Parathyroid adenoma (tissue), 2 donors: Measurements from ENCODE around the gene PGBD5.
"Not testable (repeated sequence)": the region's sequence is repeated elsewhere in the genome, so short reads cannot be mapped to it uniquely, and the experiment has no call there.

ENCODE experiments used
- H2AFZ ChIP-seq: fragments of 300-600 bp; sonication (generic); one replicate; pipeline ENCODE4 v1.7.0; 2017; ENCODE audit warnings: antibody characterized with exemption, mild to moderate bottlenecking
- H3K27ac ChIP-seq: fragments of 300-600 bp; sonication (generic); one replicate; pipeline ENCODE4 v1.7.0; 2017
- H3K27me3 ChIP-seq: fragments of 300-600 bp; sonication (generic); one replicate; pipeline ENCODE4 v1.7.0; 2017; ENCODE audit warnings: low read length; ENCODE audit not compliant: control insufficient read depth, insufficient read depth
- H3K36me3 ChIP-seq: fragments of 300-600 bp; sonication (generic); one replicate; pipeline ENCODE4 v1.7.0; 2017; ENCODE audit warnings: low read length; ENCODE audit not compliant: control insufficient read depth, insufficient read depth
- H3K4me1 ChIP-seq: fragments of 300-600 bp; sonication (generic); one replicate; pipeline ENCODE4 v1.7.0; 2017; ENCODE audit warnings: control low read depth
- H3K4me2 ChIP-seq: fragments of 300-600 bp; sonication (generic); one replicate; pipeline ENCODE4 v1.7.0; 2017; ENCODE audit warnings: low read length
- H3K4me3 ChIP-seq: fragments of 300-600 bp; sonication (generic); one replicate; pipeline ENCODE4 v1.7.0; 2017; ENCODE audit warnings: low read depth, low read length
- H3K79me2 ChIP-seq: fragments of 300-600 bp; sonication (generic); one replicate; pipeline ENCODE4 v1.7.0; 2017; ENCODE audit warnings: control low read depth
- H3K9ac ChIP-seq: fragments of 300-600 bp; sonication (generic); one replicate; pipeline ENCODE4 v1.7.0; 2017; ENCODE audit warnings: mild to moderate bottlenecking
- H3K9me3 ChIP-seq: fragments of 300-600 bp; sonication (generic); one replicate; pipeline ENCODE4 v1.7.0; 2017; ENCODE audit warnings: low read length; ENCODE audit not compliant: control insufficient read depth
- CTCF ChIP-seq: fragments of 300-600 bp; sonication (generic); IDR thresholded peaks from one replicate; pipeline ENCODE4 v1.7.0; 2017; ENCODE audit warnings: antibody characterized with exemption, mild to moderate bottlenecking
- donor health status: primary hyperparathyroidism.

The PGBD5 gene

GRCh38 chr1:230426246-230427093 lies at the start of gene PGBD5:
TSS of gene PGBD5 (minus strand) at chr1:230426332. CDS start at chr1:230425928, 404 bp downstream.
- Histone ChIP-seq H2AFZ (peak within 1 kb of the TSS; percentile 18), H3K4me2 (peak within 1 kb of the TSS; percentile 54), H3K36me3 (no peaks in the 10 kb centered on the region), H3K27me3 (no peaks in the 10 kb centered on the region), H3K9me3 (no peaks in the 10 kb centered on the region), H3K4me3 (peak within 1 kb of the TSS; percentile 12), H3K4me1 (no peaks in the 10 kb centered on the region), H3K79me2 (no peaks in the 10 kb centered on the region), H3K9ac (no peak within 1 kb of the TSS), H3K27ac (no peak within 1 kb of the TSS)
- no peak for TF ChIP-seq CTCF

GRCh38 chr1:230474924-230475323 lies 48.8 kb upstream of the PGBD5 start:
- H3K36me3 ChIP-seq, H2AFZ ChIP-seq: not testable (repeated sequence)

GRCh38 chr1:230470750-230471149 lies 44.6 kb upstream of the PGBD5 start:
- H3K27ac ChIP-seq, H3K4me2 ChIP-seq, H2AFZ ChIP-seq, H3K79me2 ChIP-seq, H3K36me3 ChIP-seq, H3K4me3 ChIP-seq, H3K9ac ChIP-seq, H3K27me3 ChIP-seq, H3K4me1 ChIP-seq, H3K9me3 ChIP-seq: not testable (repeated sequence)

More at GRCh38 chr1:230474924-230475323, 48.8 kb upstream of the PGBD5 start:
- not testable (repeated sequence) for H3K4me2 ChIP-seq, H3K79me2 ChIP-seq, H3K27me3 ChIP-seq, H3K9ac ChIP-seq, H3K4me3 ChIP-seq, H3K27ac ChIP-seq, H3K9me3 ChIP-seq, H3K4me1 ChIP-seq

GRCh38 chr1:230469271-230469670 lies 43.1 kb upstream of the PGBD5 start:
- no peak overlapping the region for H3K4me2 ChIP-seq
- no peaks in the 10 kb centered on the region for H3K27me3 ChIP-seq
- TF ChIP-seq CTCF: no peak
- no peaks in the 10 kb centered on the region for H3K4me1 ChIP-seq
- no peak overlapping the region for H3K4me3 ChIP-seq
- no peaks in the 10 kb centered on the region for H3K36me3 ChIP-seq
- H3K27ac ChIP-seq: no peak overlapping the region
- no peaks in the 10 kb centered on the region for H3K79me2 ChIP-seq
- H2AFZ ChIP-seq: no peak overlapping the region
- H3K9me3 ChIP-seq: no peaks in the 10 kb centered on the region
- H3K9ac ChIP-seq: no peak overlapping the region

- Histone ChIP-seq H3K9ac (no peak overlapping the region), H3K79me2 (no peaks in the 10 kb centered on the region), H2AFZ (no peak overlapping the region), H3K4me1 (no peaks in the 10 kb centered on the region), H3K36me3 (no peaks in the 10 kb centered on the region), H3K9me3 (no peaks in the 10 kb centered on the region), H3K4me3 (no peak overlapping the region), H3K27ac (no peak overlapping the region), H3K27me3 (no peaks in the 10 kb centered on the region), H3K4me2 (no peak overlapping the region)
- TF ChIP-seq CTCF: no peak
These were observed 39.6 kb upstream of the PGBD5 start for GRCh38 chr1:230465691-230466090.
